Stimulated activated naive CD8-positive, alpha-beta T cell treated with anti-CD3 and anti-CD28 coated beads, Interleukin-15, Interleukin-2, amounts not matched to agents 100 U/mL and 50 U/mL, for 24 hours (primary cell): ENCODE results near the gene PTPRK.

Experiments
- ATAC-seq: fragments of 150-1000 bp; cut with Tn5 transposase; one replicate; pipeline ENCODE4 v1.10.0; 2021
- DNase-seq: peaks from one replicate; pipeline ENCODE4 v3.0.0; 2021

The PTPRK gene

DNA sequence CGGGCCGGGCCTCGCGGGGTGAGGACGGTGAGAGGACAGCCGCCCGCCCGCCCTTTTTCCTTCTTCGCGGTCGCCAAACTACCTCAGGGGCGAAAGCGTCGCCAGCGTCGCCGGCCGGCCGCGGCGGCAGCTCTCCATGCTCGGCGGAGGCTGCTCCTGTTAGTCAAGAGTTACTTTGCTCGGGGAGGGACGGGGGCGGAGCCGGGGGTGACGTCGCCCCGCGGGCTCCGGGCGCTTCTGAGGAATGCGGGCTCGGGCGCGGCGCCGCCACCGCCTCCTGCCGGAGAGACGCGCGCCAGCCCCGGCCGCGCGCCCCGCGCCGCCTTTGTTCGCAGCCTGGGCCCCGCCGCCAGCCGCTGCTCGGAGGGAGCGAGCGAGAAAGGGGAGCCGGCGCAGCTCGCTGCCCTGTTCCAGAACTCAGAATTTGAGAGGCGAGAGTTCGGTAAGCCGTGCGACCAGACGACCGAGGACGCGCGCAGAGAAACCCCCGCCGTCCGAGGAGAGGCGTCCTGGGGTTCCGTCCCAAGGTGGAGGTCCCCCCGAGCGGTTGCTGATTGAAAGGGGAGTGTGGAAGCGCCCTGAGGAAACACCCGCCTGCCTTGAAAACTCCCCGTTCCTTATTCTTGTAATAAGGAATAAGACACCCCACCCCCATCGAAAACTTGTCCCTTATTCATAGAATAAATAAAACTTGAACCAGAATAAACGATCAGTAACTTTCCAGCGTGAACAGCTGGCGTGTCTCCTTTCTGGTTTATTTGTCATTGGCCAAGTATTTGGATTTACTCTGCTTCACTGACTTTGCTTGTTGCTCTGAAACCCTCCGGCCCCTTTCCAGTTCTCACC, at the start of gene PTPRK:
Gene PTPRK, minus strand, starts transcription at position 164 of the 846 bp plus-strand sequence. CDS start 241 bp downstream, outside the sequence.
- ATAC-seq, result peak; percentile 95
- DNase-seq, result peak; percentile 90

DNA sequence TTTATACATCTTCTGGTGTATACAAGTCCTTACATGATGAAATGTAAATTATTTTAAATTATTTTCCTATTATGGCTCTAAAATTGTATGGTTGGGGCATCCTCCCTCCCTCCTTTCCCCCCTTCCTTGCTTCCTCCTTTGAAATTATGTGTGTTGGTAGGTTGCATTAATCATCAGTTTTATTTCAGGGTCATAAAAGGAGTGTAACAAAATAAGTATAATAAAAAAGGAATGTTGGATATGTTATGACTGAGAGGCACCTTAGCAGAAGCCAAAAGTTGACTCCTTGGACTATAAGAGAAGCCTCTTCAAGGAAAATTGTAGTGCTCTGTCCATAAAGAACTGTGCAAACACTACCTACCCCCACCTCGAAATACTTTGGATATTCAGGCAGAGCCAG, 46.6 kb upstream of the PTPRK start:
- DNase-seq (no peak), ATAC-seq (no peak)

GRCh38 chr6:128560966-128561365, 40.6 kb upstream of the PTPRK start:
- DNase-seq (no peak), ATAC-seq (no peak)

- ATAC-seq (no peak), DNase-seq (no peak)
Observed at GRCh38 chr6:128558924-128559323, 38.5 kb upstream of the PTPRK start.

DNA sequence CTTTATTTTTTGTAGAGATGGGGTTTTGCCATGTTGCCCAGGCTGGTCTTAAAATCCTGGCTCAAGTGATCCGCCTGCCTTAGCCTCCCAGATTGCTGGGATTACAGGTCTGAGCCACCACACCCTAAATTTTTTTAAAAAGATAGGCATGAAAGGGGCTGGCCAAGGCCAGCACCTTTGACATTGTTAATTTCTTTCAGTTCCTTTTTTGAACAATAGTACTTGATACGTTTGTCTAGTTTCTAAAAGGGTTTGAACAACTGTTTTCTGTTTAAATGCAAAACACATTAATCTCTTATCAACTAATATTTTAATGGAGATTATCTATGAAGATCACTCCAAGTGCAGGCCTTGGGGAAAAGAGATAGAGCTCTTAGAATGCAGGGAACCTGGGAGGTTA, 37.6 kb upstream of the PTPRK start:
- no peak for ATAC-seq
- no peak for DNase-seq

DNA sequence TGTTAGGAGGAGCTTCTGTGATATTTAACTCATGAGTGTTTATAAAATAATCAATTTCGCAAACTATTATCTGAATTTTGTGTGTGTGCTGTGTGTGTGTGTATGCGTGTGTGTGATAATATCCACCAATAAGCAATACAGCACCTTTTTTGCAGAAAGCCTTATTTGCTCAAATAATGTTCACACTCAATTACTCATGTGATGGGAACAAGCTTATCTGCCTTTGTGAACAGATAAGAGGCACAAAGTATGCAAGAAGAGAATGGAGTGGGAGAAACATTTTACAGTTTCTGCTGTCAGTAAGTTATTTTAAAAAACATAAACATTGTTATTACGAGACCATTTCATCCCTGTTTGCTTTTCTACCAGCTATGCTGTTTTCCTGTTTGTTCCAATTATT, 36.7 kb upstream of the PTPRK start:
- ATAC-seq (no peak), DNase-seq (no peak)

GRCh38 chr6:128554302-128554701, 33.9 kb upstream of the PTPRK start:
- no peak for DNase-seq

GRCh38 chr6:128541261-128541660, 20.9 kb upstream of the PTPRK start:
- ATAC-seq (no peak), DNase-seq (no peak)

More at GRCh38 chr6:128554302-128554701, 33.9 kb upstream of the PTPRK start:
- ATAC-seq, result no peak

- ATAC-seq (no peak), DNase-seq (no peak)
Observed at GRCh38 chr6:128538763-128539162, 18.4 kb upstream of the PTPRK start.

GRCh38 chr6:128532827-128533226, 12.4 kb upstream of the PTPRK start:
- ATAC-seq, result no peak

GRCh38 chr6:128532136-128532535, 11.7 kb upstream of the PTPRK start:
- DNase-seq (no peak), ATAC-seq (no peak)

More at GRCh38 chr6:128532827-128533226, 12.4 kb upstream of the PTPRK start:
- no peak for DNase-seq

- ATAC-seq (no peak), DNase-seq (no peak)
Observed at GRCh38 chr6:128531696-128532095, 11.3 kb upstream of the PTPRK start.

DNA sequence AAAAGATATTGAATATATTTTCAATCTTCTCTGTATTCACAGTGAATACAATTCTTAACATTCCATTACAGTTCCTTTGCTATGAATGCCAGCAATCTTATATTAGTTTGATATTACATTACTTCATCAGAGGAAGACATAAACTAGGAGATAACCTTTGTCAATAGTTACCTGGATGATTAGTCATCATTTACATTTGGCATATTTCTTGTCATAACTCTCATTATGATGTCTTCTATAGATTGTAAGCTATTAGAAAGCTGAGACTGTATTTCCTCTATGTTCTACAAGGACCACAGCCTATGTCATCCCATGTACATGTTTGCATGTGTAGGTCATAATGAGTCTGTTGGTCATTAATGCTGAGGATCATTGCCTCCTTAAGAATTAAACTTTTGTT, 7.8 kb upstream of the PTPRK start:
- ATAC-seq (no peak), DNase-seq (no peak)

GRCh38 chr6:128527375-128527774, 7.0 kb upstream of the PTPRK start:
- DNase-seq, result no peak
- ATAC-seq, result no peak

- DNase-seq (no peak), ATAC-seq (no peak)
Observed at GRCh38 chr6:128526152-128526914, 5.9 kb upstream of the PTPRK start.

- no peak for DNase-seq
- ATAC-seq, result no peak
Observed at GRCh38 chr6:128525406-128525805, 5.0 kb upstream of the PTPRK start.

DNA sequence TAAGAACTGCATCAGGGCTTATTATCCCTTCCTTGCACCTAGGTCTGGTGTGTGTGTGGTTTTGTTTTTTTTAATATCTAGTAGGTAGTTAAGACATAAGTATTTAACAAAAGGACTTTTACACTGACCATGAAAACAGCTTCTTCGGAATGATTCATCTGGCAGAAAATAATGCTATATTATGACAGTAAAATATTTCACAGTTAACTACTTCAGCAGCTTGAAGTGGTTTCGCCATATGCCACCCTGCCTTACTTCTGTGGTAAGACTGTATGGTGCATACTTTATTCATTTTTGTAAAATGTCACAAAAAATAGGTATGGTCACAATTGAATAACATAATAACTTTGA, 858 bp upstream of the PTPRK start:
- DNase-seq, result no peak
- ATAC-seq, result no peak

DNA sequence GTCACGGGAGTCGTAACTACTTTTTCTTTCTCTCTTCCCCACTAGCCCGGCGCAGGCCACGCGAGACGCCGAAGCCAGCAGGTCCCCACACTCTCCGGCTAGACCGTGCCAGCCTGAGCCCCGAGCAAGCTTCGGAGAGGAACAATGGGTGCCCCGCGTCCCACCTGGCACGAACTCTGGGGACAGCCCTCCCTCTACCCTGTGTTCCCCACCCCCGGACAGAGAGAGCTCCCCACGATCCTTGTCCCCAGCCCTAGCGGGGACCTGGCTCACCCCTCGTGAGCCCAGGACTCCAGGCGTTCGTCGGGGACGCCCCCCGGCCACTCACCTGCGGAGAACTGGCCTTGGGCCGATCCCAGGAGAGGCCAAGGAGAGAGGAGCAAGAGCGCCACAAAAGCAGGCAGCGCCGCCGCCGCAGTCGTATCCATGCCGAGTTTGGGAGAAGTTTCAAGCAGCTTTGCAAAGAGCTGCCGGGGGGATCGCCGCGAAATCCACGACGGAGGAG, 416 bp downstream of the PTPRK start:
- DNase-seq, result peak; percentile 30
- peak; percentile 34 for ATAC-seq

DNA sequence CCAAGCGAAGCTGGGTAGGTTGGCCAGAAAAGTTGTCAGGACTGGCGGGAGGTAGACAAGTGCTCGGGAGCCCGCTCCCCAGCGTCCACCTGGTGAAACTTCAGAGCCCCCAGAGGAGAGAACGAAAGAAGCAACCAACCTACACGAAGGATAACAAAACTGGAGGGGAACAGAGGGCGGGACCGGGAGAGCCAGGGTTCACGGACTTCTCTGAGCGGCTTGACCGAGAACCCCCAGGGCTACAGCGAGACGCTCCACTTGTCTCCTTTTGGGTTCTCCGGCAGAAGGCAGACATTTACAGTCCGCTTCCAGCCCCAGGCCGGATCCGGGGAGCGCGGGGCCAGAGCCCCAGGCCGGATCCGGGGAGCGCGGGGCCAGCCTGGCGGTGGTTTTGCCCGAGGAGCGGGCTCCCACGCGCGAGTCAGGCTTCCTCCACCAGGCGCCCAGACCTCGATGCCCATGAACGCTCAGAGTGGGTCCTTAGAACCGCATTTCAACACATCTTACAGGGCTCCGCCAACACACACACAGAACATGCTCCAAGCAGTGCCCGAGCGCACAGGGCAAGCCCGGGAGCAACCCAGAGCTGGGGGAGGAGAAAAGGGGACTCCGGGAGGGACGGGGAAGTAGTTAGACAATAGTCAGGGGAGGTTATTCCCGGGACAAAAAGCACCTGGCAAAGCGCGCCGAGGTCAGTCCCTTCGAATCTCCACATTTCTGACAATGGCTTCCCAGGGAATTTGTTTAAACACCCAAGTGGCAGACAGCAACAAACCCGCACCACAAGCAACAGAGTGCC, 1.1 kb downstream of the PTPRK start:
- ATAC-seq (peak; percentile 22), DNase-seq (peak; percentile 35)

GRCh38 chr6:128518434-128519131, 1.8 kb downstream of the PTPRK start:
- no peak for ATAC-seq
- no peak for DNase-seq

DNA sequence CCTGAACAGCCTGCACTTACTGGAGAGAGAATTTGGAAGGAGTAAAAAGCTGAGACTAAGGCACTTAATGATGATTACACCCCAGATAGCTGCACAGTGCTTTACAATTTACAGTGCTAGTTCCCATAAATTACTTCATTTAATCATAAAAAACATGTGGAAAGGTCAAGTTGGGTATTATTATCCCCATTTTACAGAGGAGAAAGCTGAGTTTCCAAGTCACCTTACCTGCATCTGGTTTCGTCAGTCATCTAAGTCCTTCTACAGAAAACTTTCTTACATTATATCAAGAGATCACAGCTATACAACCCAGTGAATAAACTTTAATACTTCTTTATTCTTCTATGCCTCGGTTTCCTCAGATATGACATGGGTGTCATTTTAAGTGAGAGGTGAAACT, 3.3 kb downstream of the PTPRK start:
- DNase-seq, result no peak
- no peak for ATAC-seq

DNA sequence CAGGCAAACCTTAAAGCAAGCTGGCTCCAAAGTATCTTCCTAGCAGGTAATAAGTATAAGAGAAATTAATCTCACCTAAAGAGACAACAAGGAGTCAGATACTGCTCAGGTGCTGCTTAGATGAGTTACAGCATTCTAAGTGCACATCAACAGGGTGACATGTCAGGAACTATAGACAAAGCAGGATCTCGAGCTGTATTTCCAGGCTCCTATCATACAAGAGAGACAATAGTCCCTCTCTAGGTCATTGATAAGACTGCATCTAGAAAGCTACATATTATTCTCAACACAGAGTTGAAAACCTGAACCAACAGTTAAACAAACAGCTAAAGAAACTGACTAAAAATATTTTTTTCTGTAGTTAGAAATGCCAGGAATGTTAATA, 3.9 kb downstream of the PTPRK start:
- ATAC-seq, result no peak
- DNase-seq, result no peak
